Memory B cell (primary cell): Measurements from ENCODE around the gene OR14C36.
"Not testable (repeated sequence)": the region's sequence is repeated elsewhere in the genome, so short reads cannot be mapped to it uniquely, and the experiment has no call there.

Source experiments
- ATAC-seq: fragments of 150-1000 bp; cut with Tn5 transposase; 2 replicates; pipeline ENCODE4 v1.10.0; 2021; ENCODE audit warnings: low read depth, mild to moderate bottlenecking, moderate library complexity
- DNase-seq, 2 donors: peaks; one replicate each; pipeline ENCODE4 v3.0.0; 2022; ENCODE audit warnings: low spot score in 2 of 2
- H3K27ac Mint-ChIP-seq: one replicate; pipeline ENCODE4 v1.8.0; 2022; ENCODE audit warnings: mild to moderate bottlenecking, moderate library complexity, mixed read lengths
- H3K27me3 Mint-ChIP-seq: one replicate; pipeline ENCODE4 v1.8.0; 2022; ENCODE audit warnings: mixed read lengths
- H3K36me3 Mint-ChIP-seq: one replicate; pipeline ENCODE4 v1.8.0; 2022; ENCODE audit warnings: mild to moderate bottlenecking, mixed read lengths
- H3K4me1 Mint-ChIP-seq: one replicate; pipeline ENCODE4 v1.8.0; 2022; ENCODE audit warnings: mixed read lengths
- H3K4me3 Mint-ChIP-seq: one replicate; pipeline ENCODE4 v1.8.0; 2022; ENCODE audit warnings: mild to moderate bottlenecking, moderate library complexity, mixed read lengths
- H3K9me3 Mint-ChIP-seq: one replicate; pipeline ENCODE4 v1.8.0; 2022; ENCODE audit warnings: mixed read lengths

OR14C36 gene, protein sequence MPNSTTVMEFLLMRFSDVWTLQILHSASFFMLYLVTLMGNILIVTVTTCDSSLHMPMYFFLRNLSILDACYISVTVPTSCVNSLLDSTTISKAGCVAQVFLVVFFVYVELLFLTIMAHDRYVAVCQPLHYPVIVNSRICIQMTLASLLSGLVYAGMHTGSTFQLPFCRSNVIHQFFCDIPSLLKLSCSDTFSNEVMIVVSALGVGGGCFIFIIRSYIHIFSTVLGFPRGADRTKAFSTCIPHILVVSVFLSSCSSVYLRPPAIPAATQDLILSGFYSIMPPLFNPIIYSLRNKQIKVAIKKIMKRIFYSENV

GRCh38 chr1:248348475-248348874, at the start of gene OR14C36:
Gene OR14C36, plus strand, starts transcription at chr1:248348775. Its CDS starts 0 bp downstream, at chr1:248348775.
- peaks cover 9% of the 10 kb centered on the region for H3K27me3 Mint-ChIP-seq
- no peaks in the 10 kb centered on the region for H3K36me3 Mint-ChIP-seq
- H3K9me3 Mint-ChIP-seq: no peaks in the 10 kb centered on the region
- no peak within 1 kb of the TSS for H3K27ac Mint-ChIP-seq
- no peaks in the 10 kb centered on the region for H3K4me1 Mint-ChIP-seq
- no peak within 1 kb of the TSS for H3K4me3 Mint-ChIP-seq
- no peak for ATAC-seq
- DNase-seq: no peak

DNA sequence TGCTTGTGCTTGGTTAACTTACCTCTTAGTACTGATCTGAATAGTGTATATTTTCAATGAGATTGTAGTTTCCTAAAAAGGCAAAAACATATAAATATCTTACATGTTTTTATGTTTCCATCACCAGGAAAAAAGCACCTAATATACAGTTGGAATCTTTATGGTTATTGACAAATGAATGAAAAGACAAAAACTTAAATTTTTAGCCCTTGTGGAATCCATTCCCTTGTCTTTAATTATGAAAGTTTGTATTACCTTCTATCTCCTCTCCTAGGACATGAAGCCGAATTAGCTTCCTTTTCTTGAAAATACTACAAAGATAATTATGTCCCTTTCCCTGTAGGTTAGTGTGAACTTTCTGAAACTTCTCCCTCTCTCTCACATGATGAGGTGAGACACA, 45.3 kb upstream of the OR14C36 start, which contains the start of gene OR2T12:
TSS of gene OR2T12 (minus strand) at position 101 of the 400 bp plus-strand sequence. CDS start 7,846 bp downstream, outside the sequence.
- H3K9me3 Mint-ChIP-seq: no peaks in the 10 kb centered on the region
- H3K36me3 Mint-ChIP-seq: no peaks in the 10 kb centered on the region
- H3K27me3 Mint-ChIP-seq: peaks cover 5% of the 10 kb centered on the region
- no peak within 1 kb of the TSS for H3K4me3 Mint-ChIP-seq
- H3K4me1 Mint-ChIP-seq: no peaks in the 10 kb centered on the region
- DNase-seq: no peak
- no peak for ATAC-seq
- H3K27ac Mint-ChIP-seq: no peak within 1 kb of the TSS

DNA sequence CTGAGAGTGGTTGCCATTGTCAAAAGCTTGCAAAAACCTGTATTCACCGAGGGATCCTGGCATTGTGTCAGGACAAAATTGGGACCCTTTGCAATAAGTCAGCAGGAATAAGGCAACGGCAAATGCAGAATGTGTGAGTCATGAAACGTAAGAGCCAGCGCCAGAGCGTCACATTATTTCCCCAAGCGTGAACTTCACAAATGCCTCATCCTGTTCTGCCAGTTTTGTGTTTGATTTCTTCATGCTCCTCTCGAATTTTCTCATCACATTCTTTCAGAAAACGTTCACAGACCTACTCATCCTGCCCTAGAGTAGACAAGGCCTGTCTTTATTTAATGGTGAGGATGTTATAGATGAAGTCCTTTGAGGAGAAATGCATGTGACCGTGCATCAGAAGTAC, 42.9 kb upstream of the OR14C36 start:
- ATAC-seq, H3K27ac Mint-ChIP-seq, H3K36me3 Mint-ChIP-seq, H3K27me3 Mint-ChIP-seq, DNase-seq, H3K4me1 Mint-ChIP-seq, H3K9me3 Mint-ChIP-seq, H3K4me3 Mint-ChIP-seq: not testable (repeated sequence)

GRCh38 chr1:248306103-248306502, 42.5 kb upstream of the OR14C36 start:
- Mint-ChIP-seq H3K27ac (no peak overlapping the region), H3K27me3 (peaks cover 3% of the 10 kb centered on the region), H3K36me3 (no peaks in the 10 kb centered on the region), H3K4me1 (no peaks in the 10 kb centered on the region), H3K9me3 (no peaks in the 10 kb centered on the region), H3K4me3 (no peak overlapping the region)
- ATAC-seq (no peak), DNase-seq (no peak)

DNA sequence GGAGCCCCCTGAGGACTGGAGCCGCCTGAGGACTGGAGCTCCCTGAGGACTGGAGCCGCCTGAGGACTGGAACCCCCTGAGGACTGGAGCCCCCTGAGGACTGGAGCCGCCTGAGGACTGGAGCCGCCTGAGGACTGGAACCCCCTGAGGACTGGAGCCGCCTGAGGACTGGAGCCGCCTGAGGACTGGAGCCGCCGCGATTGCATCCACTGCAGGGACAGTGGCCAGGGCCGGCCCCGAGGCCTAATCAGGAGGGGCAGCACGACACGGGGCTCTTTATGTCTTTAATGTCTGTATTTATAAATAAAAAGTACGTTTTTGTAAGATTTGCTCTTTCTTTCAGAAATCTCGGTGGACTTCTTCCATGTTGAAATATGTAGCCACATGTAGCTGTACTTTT, 41.8 kb upstream of the OR14C36 start:
- not testable (repeated sequence) for H3K4me1 Mint-ChIP-seq, DNase-seq, H3K36me3 Mint-ChIP-seq, H3K27ac Mint-ChIP-seq, ATAC-seq, H3K27me3 Mint-ChIP-seq, H3K4me3 Mint-ChIP-seq, H3K9me3 Mint-ChIP-seq

- Mint-ChIP-seq H3K27me3 (peaks cover 10% of the 10 kb centered on the region), H3K27ac (no peak overlapping the region), H3K9me3 (peaks cover 17% of the 10 kb centered on the region), H3K4me1 (no peaks in the 10 kb centered on the region), H3K4me3 (no peak overlapping the region), H3K36me3 (peaks cover 3% of the 10 kb centered on the region)
- no peak for ATAC-seq
- no peak for DNase-seq
These were observed 31.8 kb upstream of the OR14C36 start for GRCh38 chr1:248316796-248317195.

DNA sequence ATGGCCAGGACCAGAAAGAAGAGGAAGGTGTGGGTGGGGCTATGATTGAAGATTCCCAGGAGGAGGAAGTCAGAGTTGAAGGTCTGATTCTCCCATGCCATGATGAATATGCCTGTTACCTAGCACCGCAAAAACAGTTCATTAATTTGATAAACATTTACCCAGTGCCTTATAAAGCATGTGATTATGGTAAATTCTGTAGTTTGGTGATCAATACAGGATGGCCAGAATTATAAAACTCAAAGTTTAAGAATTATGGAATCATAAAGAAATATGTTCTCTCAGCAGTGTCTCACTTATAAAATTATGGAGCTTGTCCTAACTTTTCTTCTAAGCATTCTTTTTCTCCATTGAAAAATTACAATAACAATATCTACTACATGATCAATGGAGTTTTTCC, 24.1 kb upstream of the OR14C36 start, which contains the start of gene OR2M7:
TSS of gene OR2M7 (minus strand) at position 101 of the 400 bp plus-strand sequence. CDS start at position 101, 0 bp downstream.
- DNase-seq: no peak
- Mint-ChIP-seq H3K36me3 (no peaks in the 10 kb centered on the region), H3K4me1 (no peaks in the 10 kb centered on the region), H3K27ac (no peak within 1 kb of the TSS), H3K27me3 (peaks cover 5% of the 10 kb centered on the region), H3K4me3 (no peak within 1 kb of the TSS), H3K9me3 (peaks cover 1% of the 10 kb centered on the region)
- ATAC-seq: no peak

DNA sequence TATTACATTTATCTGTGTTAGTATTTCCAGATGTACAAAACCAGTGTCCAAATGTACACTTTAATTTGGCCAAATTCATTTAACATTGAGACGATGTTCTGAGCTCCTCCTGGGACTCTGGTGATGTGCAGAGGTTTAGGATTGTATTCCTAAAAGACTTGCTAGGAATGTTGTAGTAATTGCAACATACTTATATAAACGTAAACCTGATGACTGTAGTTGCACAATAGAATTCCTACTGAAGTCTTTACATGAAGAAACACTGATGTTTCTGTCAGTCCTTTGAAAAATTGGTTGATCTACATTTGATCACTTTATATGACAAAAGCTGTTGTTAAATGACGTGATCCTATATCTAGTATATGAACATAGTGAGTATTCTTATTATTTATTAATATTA, 5.1 kb upstream of the OR14C36 start:
- Mint-ChIP-seq H3K9me3 (no peaks in the 10 kb centered on the region), H3K27ac (no peak overlapping the region), H3K36me3 (no peaks in the 10 kb centered on the region), H3K4me3 (no peak overlapping the region), H3K4me1 (no peaks in the 10 kb centered on the region), H3K27me3 (peaks cover 5% of the 10 kb centered on the region)
- DNase-seq (no peak), ATAC-seq (no peak)

DNA sequence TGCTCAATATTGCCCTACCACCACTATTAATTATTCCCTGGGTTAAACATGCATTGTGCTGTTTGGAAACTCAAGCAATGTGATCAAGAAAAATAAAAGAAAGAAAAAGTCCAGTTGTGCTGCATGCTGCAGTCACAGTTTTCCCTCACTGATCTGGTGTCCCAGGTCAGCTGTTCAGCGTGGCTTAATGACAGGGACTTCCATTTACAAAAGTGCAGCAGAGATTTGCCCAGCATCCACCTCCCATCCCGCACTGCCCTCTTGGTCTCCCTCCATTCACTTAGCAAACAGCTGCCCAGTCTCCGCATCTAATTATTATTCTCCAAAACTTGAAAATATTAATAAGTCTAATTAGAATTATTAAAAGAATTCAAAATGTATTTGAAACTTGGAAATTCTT, 10.8 kb downstream of the OR14C36 start:
- Mint-ChIP-seq H3K4me3 (no peak overlapping the region), H3K36me3 (no peaks in the 10 kb centered on the region), H3K27ac (no peak overlapping the region), H3K9me3 (no peaks in the 10 kb centered on the region), H3K27me3 (peaks cover 8% of the 10 kb centered on the region), H3K4me1 (no peaks in the 10 kb centered on the region)
- ATAC-seq: no peak
- DNase-seq: no peak

- DNase-seq (no peak), ATAC-seq (no peak)
- no peak within 1 kb of the TSS for H3K27ac Mint-ChIP-seq
- no peaks in the 10 kb centered on the region for H3K4me1 Mint-ChIP-seq
- no peaks in the 10 kb centered on the region for H3K36me3 Mint-ChIP-seq
- H3K4me3 Mint-ChIP-seq: no peak within 1 kb of the TSS
- no peaks in the 10 kb centered on the region for H3K9me3 Mint-ChIP-seq
- H3K27me3 Mint-ChIP-seq: peaks cover 8% of the 10 kb centered on the region
These were observed 12.6 kb downstream of the OR14C36 start, which contains the start of gene OR2T4 for GRCh38 chr1:248361121-248361715. Gene OR2T4, plus strand, starts transcription at chr1:248361665. Its CDS starts 0 bp downstream, at chr1:248361665.

DNA sequence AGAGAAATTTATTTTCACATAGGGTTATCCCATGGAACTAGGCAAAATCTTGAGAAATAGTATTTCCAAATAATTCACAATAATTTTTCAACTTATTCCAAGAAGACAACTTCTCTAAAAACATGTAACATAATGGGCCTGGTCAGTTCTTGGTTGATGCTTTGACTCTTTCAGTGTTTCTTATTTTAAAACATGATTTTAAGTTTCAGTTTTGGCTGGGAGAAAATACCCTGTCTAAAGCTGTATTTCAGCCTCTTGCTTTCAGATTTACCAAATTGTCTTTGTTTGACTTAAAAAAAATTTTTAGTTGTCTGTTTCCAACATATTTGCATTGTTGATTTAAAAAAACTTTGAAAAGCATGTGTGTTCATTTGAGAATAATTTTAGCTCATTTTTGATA, 18.0 kb downstream of the OR14C36 start:
- H3K36me3 Mint-ChIP-seq: no peaks in the 10 kb centered on the region
- no peak overlapping the region for H3K27ac Mint-ChIP-seq
- no peaks in the 10 kb centered on the region for H3K4me1 Mint-ChIP-seq
- peaks cover 8% of the 10 kb centered on the region for H3K27me3 Mint-ChIP-seq
- H3K9me3 Mint-ChIP-seq: no peaks in the 10 kb centered on the region
- DNase-seq (no peak), ATAC-seq (no peak)
- no peak overlapping the region for H3K4me3 Mint-ChIP-seq

DNA sequence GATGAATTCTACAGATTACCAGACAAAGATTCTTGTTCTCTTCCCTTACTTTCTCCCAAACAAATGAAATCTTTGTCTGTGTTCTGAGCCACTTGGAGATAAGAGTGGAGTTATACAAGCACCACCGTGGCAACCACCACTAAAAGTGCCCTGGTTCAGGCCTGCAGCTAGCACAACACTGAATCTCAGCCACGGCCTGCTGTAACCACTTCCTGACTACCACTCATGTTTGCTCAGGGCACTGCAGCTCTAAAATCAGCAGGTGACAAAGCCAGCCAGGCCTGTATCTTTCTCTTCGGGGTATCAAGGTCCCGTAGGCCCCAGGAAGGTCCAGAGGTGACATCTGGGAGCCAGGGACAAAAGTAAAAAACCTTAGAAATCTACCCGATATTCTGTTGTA, 23.8 kb downstream of the OR14C36 start:
- Mint-ChIP-seq H3K27ac (no peak overlapping the region), H3K9me3 (no peaks in the 10 kb centered on the region), H3K4me3 (no peak overlapping the region), H3K36me3 (no peaks in the 10 kb centered on the region), H3K4me1 (no peaks in the 10 kb centered on the region), H3K27me3 (peaks cover 1% of the 10 kb centered on the region)
- ATAC-seq (no peak), DNase-seq (no peak)

GRCh38 chr1:248373761-248374160, 25.2 kb downstream of the OR14C36 start:
- H3K4me1 Mint-ChIP-seq: no peaks in the 10 kb centered on the region
- DNase-seq: no peak
- no peak overlapping the region for H3K27ac Mint-ChIP-seq
- ATAC-seq: no peak
- H3K4me3 Mint-ChIP-seq: no peak overlapping the region
- peaks cover 1% of the 10 kb centered on the region for H3K27me3 Mint-ChIP-seq
- no peaks in the 10 kb centered on the region for H3K9me3 Mint-ChIP-seq
- no peaks in the 10 kb centered on the region for H3K36me3 Mint-ChIP-seq

- Mint-ChIP-seq H3K36me3 (no peaks in the 10 kb centered on the region), H3K27me3 (peaks cover 1% of the 10 kb centered on the region), H3K27ac (no peak within 1 kb of the TSS), H3K9me3 (no peaks in the 10 kb centered on the region), H3K4me3 (no peak within 1 kb of the TSS), H3K4me1 (no peaks in the 10 kb centered on the region)
- DNase-seq (no peak), ATAC-seq (no peak)
These were observed 26.9 kb downstream of the OR14C36 start, which contains the start of gene OR2T6 for GRCh38 chr1:248375446-248375845. Gene OR2T6, plus strand, starts transcription at chr1:248375746. Its CDS starts 11,863 bp downstream, at chr1:248387609.
